Stomach (tissue), 9 donors: Measurements from ENCODE around the gene TMC4. TPM values are rescaled to one million over a fixed set of nuclear protein-coding genes. Genes with fewer than 3 reads are reported as not detected.

ENCODE experiments used
- DNase-seq, 2 donors: peaks; one replicate each; pipeline versions ENCODE4 v3.0.0 to v3.0.0-alpha.2; 2013 to 2019
- H3K27ac ChIP-seq, 5 donors: fragments of 200-600 bp in 4 of 5; sonication (generic) in 4 of 5; one replicate each; pipeline ENCODE4 v1.5.1; 2013 to 2019; ENCODE audit warnings: mild to moderate bottlenecking in 1 of 5, moderate library complexity in 1 of 5
- H3K27me3 ChIP-seq, 3 donors: fragments of 200-600 bp; sonication (generic); one replicate each; pipeline ENCODE4 v1.5.1; 2017 to 2019; ENCODE audit warnings: mixed run types in 1 of 3
- H3K36me3 ChIP-seq, 4 donors: fragments of 200-600 bp; sonication (generic); 1 replicate in 3 of 4; 2 replicates in 1 of 4; pipeline ENCODE4 v1.5.1; 2016 to 2019
- H3K4me1 ChIP-seq, 4 donors: fragments of 200-600 bp; sonication (generic); one replicate each; pipeline ENCODE4 v1.5.1; 2016 to 2019
- H3K4me3 ChIP-seq, 4 donors: fragments of 200-600 bp; sonication (generic) in 3 of 4; one replicate each; pipeline ENCODE4 v1.5.1; 2016 to 2019; ENCODE audit warnings: mild to moderate bottlenecking in 1 of 4
- H3K9me3 ChIP-seq, 4 donors: fragments of 200-600 bp; sonication (generic); one replicate each; pipeline ENCODE4 v1.5.1; 2016 to 2019
- EP300 ChIP-seq: sonication (generic); formaldehyde crosslinking; IDR thresholded peaks from one replicate; pipeline ENCODE4 v1.6.1; 2017; ENCODE audit warnings: antibody characterized with exemption
- POLR2A ChIP-seq, 4 donors: fragments of 450-650 bp; IDR thresholded peaks; one replicate each; pipeline ENCODE4 v1.6.1; 2016; ENCODE audit warnings: antibody characterized with exemption in 4 of 4, control low read depth in 2 of 4, mild to moderate bottlenecking in 1 of 4, moderate library complexity in 1 of 4
- POLR2AphosphoS5 ChIP-seq, 3 donors: sonication (generic); formaldehyde crosslinking; IDR thresholded peaks; one replicate each; pipeline ENCODE4 v1.6.1; 2016; ENCODE audit warnings: antibody characterized with exemption in 3 of 3
- WGBS, 5 donors: extraction: QIAGEN DNeasy Blood & Tissue Kit in 3 of 5; methylation state at CpG; one replicate each; pipeline versions ENCODE4 v1.1.5 to v1.1.7; 2013 to 2018; 5-methylcytosine and 5-hydroxymethylcytosine counted together
- intact Hi-C: fragments of 100-400 bp; cut with DNase I; formaldehyde crosslinking; loops from one replicate; pipeline ENCODE4 v1.15.1; 2023; ENCODE audit warnings: low total_unique reads
- polyA plus RNA-seq, 3 donors: library from polyadenylated mRNA; stranded (reverse); fragments of 200-250 nt; gene quantifications; one replicate each; pipeline ENCODE4 v1.2.3, GENCODE V29; 2013
- total RNA-seq, 5 donors: library from RNA; depleted of rRNA; stranded (reverse); fragments of >200 nt; gene quantifications; one replicate each; pipeline versions ENCODE4 v1.1.0 to v1.2.3, GENCODE V29; 2014 to 2016
- TF ChIP-seq, protein P1 (sequence below), 7 experiments: fragments of 450-650 bp in 4 of 7; fragments of 200-600 bp in 3 of 7; sonication (generic) in 3 of 7; IDR thresholded peaks; one replicate each; pipeline ENCODE4 v1.5.1; 2016 to 2019; ENCODE audit warnings: antibody characterized with exemption in 7 of 7, control low read depth in 2 of 7, mild to moderate bottlenecking in 1 of 7
- donor health status: healthy with polysubstance abuse.
- donor health status: Bipolar disorder and iron deficiency.
- donor health status: healthy.

TMC4 gene
- total and polyA plus RNA-seq, 8 donors = 28.0 to 99.5 (median 43.2) TPM

DNA sequence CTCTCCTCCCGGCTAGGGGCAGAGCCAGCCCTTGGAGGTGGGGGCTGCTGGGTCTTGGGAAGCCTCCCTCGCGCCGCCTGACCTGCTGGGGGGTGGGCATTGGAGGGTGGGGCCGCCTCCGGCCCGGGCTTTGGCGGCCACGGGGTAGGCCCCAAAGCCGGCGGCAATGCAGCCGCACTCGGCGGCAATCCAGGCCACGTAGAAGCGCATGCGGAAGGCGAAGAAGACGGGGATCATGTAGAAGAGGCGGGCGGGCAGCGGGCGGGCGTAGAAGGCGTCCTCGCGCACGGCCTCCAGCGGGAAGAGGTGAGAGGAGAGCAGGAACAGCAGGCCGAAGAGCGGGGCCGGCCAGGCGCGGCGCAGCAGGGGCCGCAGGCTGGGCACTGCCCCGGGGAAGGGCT lies 7.7 kb upstream of the TMC4 start:
- Histone ChIP-seq H3K4me1 (peaks cover 0 to 14% (median 6%) of the 10 kb centered on the region in 4 donors), H3K9me3 (no peaks in the 10 kb centered on the region), H3K4me3 (no peak overlapping the region), H3K27me3 (no peaks in the 10 kb centered on the region), H3K36me3 (peaks cover 9 to 64% (median 53%) of the 10 kb centered on the region in 4 donors), H3K27ac (no peak overlapping the region)
- WGBS, 5 donors = 90 to 95% (median 94%) methylated on average over 32 to 37 of the region's 37 CpGs
- no peak for TF ChIP-seq EP300
- no peak for TF ChIP-seq POLR2A (IDR thresholded peaks at IDR 0.05)
- TF ChIP-seq, protein P1, sequence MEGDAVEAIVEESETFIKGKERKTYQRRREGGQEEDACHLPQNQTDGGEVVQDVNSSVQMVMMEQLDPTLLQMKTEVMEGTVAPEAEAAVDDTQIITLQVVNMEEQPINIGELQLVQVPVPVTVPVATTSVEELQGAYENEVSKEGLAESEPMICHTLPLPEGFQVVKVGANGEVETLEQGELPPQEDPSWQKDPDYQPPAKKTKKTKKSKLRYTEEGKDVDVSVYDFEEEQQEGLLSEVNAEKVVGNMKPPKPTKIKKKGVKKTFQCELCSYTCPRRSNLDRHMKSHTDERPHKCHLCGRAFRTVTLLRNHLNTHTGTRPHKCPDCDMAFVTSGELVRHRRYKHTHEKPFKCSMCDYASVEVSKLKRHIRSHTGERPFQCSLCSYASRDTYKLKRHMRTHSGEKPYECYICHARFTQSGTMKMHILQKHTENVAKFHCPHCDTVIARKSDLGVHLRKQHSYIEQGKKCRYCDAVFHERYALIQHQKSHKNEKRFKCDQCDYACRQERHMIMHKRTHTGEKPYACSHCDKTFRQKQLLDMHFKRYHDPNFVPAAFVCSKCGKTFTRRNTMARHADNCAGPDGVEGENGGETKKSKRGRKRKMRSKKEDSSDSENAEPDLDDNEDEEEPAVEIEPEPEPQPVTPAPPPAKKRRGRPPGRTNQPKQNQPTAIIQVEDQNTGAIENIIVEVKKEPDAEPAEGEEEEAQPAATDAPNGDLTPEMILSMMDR (IDR thresholded peaks at IDR 0.05) = no peak
- no peak for TF ChIP-seq POLR2AphosphoS5 (IDR thresholded peaks at IDR 0.05)
- DNase-seq = no peak
- intact Hi-C loops = no loop called here

DNA sequence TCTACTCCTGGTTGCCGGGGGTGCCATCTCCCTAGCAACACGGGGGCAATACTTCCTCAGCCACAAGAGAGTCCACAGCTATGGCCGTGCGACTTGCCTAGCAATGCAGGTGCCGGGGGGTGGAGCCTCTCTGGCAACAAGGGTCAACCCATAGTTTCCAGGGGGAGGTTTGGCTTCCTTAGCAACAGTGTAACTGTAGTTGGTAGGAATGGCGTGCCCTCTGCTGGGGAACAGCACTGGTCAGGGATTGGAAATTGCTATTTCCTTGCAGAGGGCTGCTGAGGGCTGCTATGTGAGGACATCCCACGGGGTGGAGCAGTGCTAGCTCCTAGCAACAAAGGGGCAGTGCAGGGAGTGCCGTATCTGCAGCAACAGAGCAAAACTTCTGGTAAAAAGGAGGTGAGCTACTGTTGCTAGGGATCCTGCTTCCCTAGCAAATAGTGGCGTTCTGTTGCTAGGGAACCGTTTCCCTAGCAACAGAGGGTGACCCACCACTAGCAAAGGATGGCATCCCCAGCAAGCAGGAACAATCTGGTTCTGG lies 7.0 kb upstream of the TMC4 start:
- peak overlapping the region in 1 of 5 donors; percentile 12 for H3K27ac ChIP-seq
- no peak for TF ChIP-seq POLR2A (IDR thresholded peaks at IDR 0.05)
- TF ChIP-seq, protein P1 (IDR thresholded peaks at IDR 0.05) = peak in 4 of 7 experiments; percentile 24 to 67 (median 48)
- peak in 1 of 3 donors; percentile 50 for TF ChIP-seq POLR2AphosphoS5 (IDR thresholded peaks at IDR 0.05)
- TF ChIP-seq EP300 = no peak
- WGBS, 5 donors = 25 to 48% (median 37%) methylated on average over 5 to 10 of the region's 10 CpGs
- no peaks in the 10 kb centered on the region for H3K27me3 ChIP-seq
- intact Hi-C loops = no loop called here
- DNase-seq = peak; percentile 72 to 95
- H3K4me3 ChIP-seq = no peak overlapping the region
- peaks cover 0 to 14% (median 6%) of the 10 kb centered on the region in 4 donors for H3K4me1 ChIP-seq
- H3K36me3 ChIP-seq = peaks cover 9 to 66% (median 53%) of the 10 kb centered on the region in 4 donors
- no peaks in the 10 kb centered on the region for H3K9me3 ChIP-seq

DNA sequence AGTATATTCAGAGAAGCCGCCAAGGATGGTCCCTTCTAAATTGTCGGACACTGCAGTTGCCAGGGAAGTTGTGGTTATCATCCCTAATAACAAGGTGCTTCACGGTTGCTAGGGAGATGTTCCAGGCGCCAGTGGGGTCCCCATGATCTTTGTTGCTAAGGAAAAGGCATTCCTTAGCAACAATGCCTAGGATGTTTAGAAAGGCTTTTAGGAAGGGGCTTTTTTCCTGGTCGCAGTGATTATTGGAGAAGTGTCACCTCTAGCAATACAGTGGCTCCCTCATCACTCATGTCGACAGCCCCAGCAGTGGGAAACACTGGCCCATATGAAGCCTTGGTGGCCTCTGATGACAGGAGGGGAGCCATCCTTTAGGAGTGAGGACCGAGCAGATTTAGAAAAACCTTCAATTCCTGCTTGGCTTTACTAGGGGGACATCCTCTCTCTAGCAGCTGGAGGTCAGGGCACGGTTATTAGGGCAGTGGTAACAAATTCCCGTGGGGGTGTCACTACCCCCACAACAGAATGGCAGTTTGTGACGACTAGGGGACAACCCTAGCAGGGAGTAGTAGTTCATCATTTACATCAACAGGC lies 6.4 kb upstream of the TMC4 start:
- 79 to 85% (median 82%) methylated on average over 9 to 10 of the region's 10 CpGs for WGBS, 5 donors
- Histone ChIP-seq H3K36me3 (peaks cover 9 to 66% (median 53%) of the 10 kb centered on the region in 4 donors), H3K27ac (peak overlapping the region in 1 of 5 donors; percentile 12), H3K4me3 (no peak overlapping the region), H3K4me1 (peaks cover 0 to 14% (median 6%) of the 10 kb centered on the region in 4 donors), H3K27me3 (no peaks in the 10 kb centered on the region), H3K9me3 (no peaks in the 10 kb centered on the region)
- no peak for TF ChIP-seq POLR2A (IDR thresholded peaks at IDR 0.05)
- intact Hi-C loops = no loop called here
- DNase-seq = no peak

DNA sequence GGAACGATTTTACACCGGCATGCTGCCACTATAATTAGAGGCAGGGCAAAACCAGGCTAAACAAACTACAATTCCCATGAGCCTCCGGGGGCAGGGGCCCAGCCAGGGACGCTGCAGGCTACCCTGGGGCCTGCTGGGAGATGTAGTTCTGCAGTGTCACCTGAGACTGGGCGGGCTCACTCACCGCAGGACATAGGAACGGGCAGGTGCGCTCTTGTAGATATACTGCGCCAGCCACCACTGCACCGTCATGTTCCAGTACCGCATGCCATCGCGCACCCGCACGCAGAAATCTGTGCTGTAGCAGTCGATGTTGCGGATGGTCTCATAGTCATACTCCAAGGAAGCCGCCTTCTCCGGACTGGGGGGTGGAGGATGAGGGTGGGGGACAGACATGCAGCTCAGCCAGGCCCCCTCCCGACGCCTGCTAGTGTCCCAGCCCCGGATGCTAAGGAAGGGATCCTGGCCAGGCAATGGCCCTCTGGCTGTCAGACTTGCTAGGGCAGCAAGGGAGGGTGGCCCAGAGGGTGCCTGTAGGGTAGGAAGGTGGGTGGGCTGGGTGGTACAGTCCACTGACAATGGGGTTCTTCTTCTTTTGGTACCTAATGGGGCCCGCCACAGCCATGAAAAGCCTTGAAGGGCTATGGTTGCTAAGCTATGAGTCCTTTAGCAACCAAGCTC lies 5.8 kb upstream of the TMC4 start:
- intact Hi-C loops = no loop called here
- Histone ChIP-seq H3K4me3 (no peak overlapping the region), H3K27ac (no peak overlapping the region), H3K9me3 (no peaks in the 10 kb centered on the region), H3K36me3 (peaks cover 9 to 66% (median 53%) of the 10 kb centered on the region in 4 donors), H3K27me3 (no peaks in the 10 kb centered on the region), H3K4me1 (peaks cover 0 to 14% (median 6%) of the 10 kb centered on the region in 4 donors)
- DNase-seq = peak; percentile 51 to 71
- 69 to 82% (median 76%) methylated on average over 14 to 23 of the region's 23 CpGs for WGBS, 5 donors
- TF ChIP-seq EP300 (no peak), POLR2A (IDR thresholded peaks at IDR 0.05) (no peak), POLR2AphosphoS5 (IDR thresholded peaks at IDR 0.05) (no peak)
- TF ChIP-seq, protein P1 (IDR thresholded peaks at IDR 0.05) = no peak
